IPS-18a (cell line): Measurements from ENCODE around the gene ZNF91.
A peak's percentile ranks its signal among the peaks of the same experiment; 100 is the strongest.
"Not testable (repeated sequence)": the region's sequence is repeated elsewhere in the genome, so short reads cannot be mapped to it uniquely, and the experiment has no call there.

Source experiments
- H3K27ac ChIP-seq: one replicate; pipeline ENCODE4 v1.5.1; 2013; ENCODE audit warnings: low read length
- H3K27me3 ChIP-seq: one replicate; pipeline ENCODE4 v1.6.1; 2013; ENCODE audit warnings: mild to moderate bottlenecking, low read length; ENCODE audit not compliant: control insufficient read depth, insufficient read depth
- H3K36me3 ChIP-seq: one replicate; pipeline ENCODE4 v1.6.1; 2013; ENCODE audit warnings: low read depth, low read length; ENCODE audit not compliant: control insufficient read depth
- H3K4me1 ChIP-seq: one replicate; pipeline ENCODE4 v1.6.1; 2013; ENCODE audit warnings: low read depth, low read length; ENCODE audit not compliant: control insufficient read depth
- H3K4me3 ChIP-seq: one replicate; pipeline ENCODE4 v1.5.1; 2013; ENCODE audit warnings: low read length
- H3K9ac ChIP-seq: one replicate; pipeline ENCODE4 v1.6.1; 2013; ENCODE audit warnings: mild to moderate bottlenecking, low read length, moderate library complexity
- H3K9me3 ChIP-seq: one replicate; pipeline ENCODE4 v1.6.1; 2013; ENCODE audit warnings: low read depth, low read length; ENCODE audit not compliant: control insufficient read depth

Gene ZNF91

DNA sequence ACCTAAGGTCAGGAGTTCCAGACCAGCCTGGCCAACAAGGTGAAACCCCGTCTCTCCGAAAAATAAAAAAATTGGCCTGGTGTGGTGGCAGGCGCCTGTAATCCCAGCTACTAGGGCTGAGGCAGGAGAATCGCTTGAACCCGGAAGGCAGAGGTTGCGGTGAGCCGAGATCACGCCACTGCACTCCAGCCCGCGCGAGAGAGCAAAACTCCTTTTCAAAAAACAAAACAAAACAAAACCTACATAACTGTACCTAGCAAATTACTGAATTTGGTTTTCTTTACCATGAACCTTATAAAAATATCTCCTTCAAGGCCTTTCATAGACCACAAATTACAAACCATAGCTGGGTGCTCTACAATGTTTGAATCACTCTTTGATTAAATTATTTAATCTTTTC is 760 bp downstream of the ZNF91 start:
- peak overlapping the region; percentile 97 for H3K4me3 ChIP-seq

GRCh38 chr19:23393121-23393520 is 2.1 kb downstream of the ZNF91 start:
- Histone ChIP-seq H3K9me3 (no peaks in the 10 kb centered on the region), H3K4me3 (peak overlapping the region; percentile 97), H3K27ac (no peak overlapping the region), H3K27me3 (no peaks in the 10 kb centered on the region), H3K9ac (no peak overlapping the region), H3K36me3 (no peaks in the 10 kb centered on the region), H3K4me1 (peaks cover 8% of the 10 kb centered on the region)

More for the DNA sequence above, 760 bp downstream of the ZNF91 start:
- Histone ChIP-seq H3K27me3 (no peaks in the 10 kb centered on the region), H3K4me1 (peaks cover 8% of the 10 kb centered on the region), H3K9me3 (no peaks in the 10 kb centered on the region), H3K36me3 (peaks cover 10% of the 10 kb centered on the region), H3K9ac (peak overlapping the region; percentile 98), H3K27ac (peak overlapping the region; percentile 97)

GRCh38 chr19:23391236-23391635 is 4.0 kb downstream of the ZNF91 start:
- peaks cover 5% of the 10 kb centered on the region for H3K36me3 ChIP-seq
- H3K9me3 ChIP-seq = no peaks in the 10 kb centered on the region
- H3K27ac ChIP-seq = no peak overlapping the region
- no peak overlapping the region for H3K9ac ChIP-seq
- H3K4me1 ChIP-seq = peaks cover 8% of the 10 kb centered on the region
- no peaks in the 10 kb centered on the region for H3K27me3 ChIP-seq
- H3K4me3 ChIP-seq = no peak overlapping the region

- Histone ChIP-seq H3K4me3 (no peak overlapping the region), H3K9me3 (no peaks in the 10 kb centered on the region), H3K4me1 (no peaks in the 10 kb centered on the region), H3K9ac (no peak overlapping the region), H3K27ac (no peak overlapping the region), H3K27me3 (no peaks in the 10 kb centered on the region), H3K36me3 (peaks cover 9% of the 10 kb centered on the region)
These were observed 9.9 kb downstream of the ZNF91 start for GRCh38 chr19:23385404-23385803.

GRCh38 chr19:23384858-23385257 is 10.4 kb downstream of the ZNF91 start:
- H3K9me3 ChIP-seq = no peaks in the 10 kb centered on the region
- no peaks in the 10 kb centered on the region for H3K4me1 ChIP-seq
- H3K36me3 ChIP-seq = peaks cover 9% of the 10 kb centered on the region
- no peaks in the 10 kb centered on the region for H3K27me3 ChIP-seq
- no peak overlapping the region for H3K9ac ChIP-seq
- H3K27ac ChIP-seq = no peak overlapping the region
- no peak overlapping the region for H3K4me3 ChIP-seq

- H3K4me1 ChIP-seq = no peaks in the 10 kb centered on the region
- no peaks in the 10 kb centered on the region for H3K9me3 ChIP-seq
- H3K4me3 ChIP-seq = no peak overlapping the region
- H3K36me3 ChIP-seq = peaks cover 9% of the 10 kb centered on the region
- no peak overlapping the region for H3K27ac ChIP-seq
- no peaks in the 10 kb centered on the region for H3K27me3 ChIP-seq
- H3K9ac ChIP-seq = no peak overlapping the region
These were observed 11.1 kb downstream of the ZNF91 start for GRCh38 chr19:23384166-23384565.

- no peaks in the 10 kb centered on the region for H3K9me3 ChIP-seq
- H3K9ac ChIP-seq = no peak overlapping the region
- peaks cover 9% of the 10 kb centered on the region for H3K36me3 ChIP-seq
- H3K4me3 ChIP-seq = no peak overlapping the region
- H3K27ac ChIP-seq = no peak overlapping the region
- no peaks in the 10 kb centered on the region for H3K27me3 ChIP-seq
- H3K4me1 ChIP-seq = no peaks in the 10 kb centered on the region
These were observed 12.3 kb downstream of the ZNF91 start for GRCh38 chr19:23382955-23383354.

DNA sequence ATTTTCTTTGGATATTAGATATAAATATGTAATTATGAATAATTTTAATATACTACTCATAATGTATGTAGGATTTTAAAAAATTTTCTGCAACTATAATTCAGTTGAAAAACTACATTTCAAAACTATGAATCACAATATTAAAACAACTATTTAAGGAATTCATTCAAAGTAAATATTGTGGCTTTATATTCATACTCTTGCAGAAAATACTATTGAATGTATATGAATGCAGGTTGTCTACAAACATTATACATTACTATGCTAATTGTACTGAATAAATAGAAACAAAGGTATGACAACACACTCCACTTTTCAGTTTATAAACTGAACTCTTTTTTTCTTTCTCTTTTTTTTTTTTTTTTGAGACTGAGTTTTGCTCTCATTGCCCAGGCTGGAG is 14.2 kb downstream of the ZNF91 start:
- Histone ChIP-seq H3K27ac (no peak overlapping the region), H3K27me3 (no peaks in the 10 kb centered on the region), H3K4me3 (no peak overlapping the region), H3K4me1 (no peaks in the 10 kb centered on the region), H3K36me3 (peaks cover 4% of the 10 kb centered on the region), H3K9ac (no peak overlapping the region), H3K9me3 (peaks cover 7% of the 10 kb centered on the region)

DNA sequence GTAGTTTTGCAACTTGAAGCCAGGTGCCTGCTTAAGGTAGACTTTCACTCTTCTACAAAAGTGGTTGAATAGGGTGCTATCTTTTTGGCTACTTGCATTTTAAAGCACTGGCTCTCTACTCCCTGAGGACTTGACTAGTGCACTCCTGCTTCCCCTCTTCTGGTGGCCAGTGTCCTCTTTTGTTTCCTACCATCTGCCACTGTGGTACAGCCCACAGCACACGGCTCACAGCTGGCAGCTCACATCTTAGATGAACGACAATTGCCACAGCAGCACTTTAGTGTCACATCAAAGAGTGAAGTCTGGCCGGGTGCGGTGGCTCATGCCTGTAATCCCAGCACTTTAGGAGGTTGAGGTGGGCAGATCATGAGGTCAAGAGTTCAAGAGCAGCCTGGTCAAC is 15.6 kb downstream of the ZNF91 start:
- not testable (repeated sequence) for H3K4me3 ChIP-seq, H3K27ac ChIP-seq, H3K4me1 ChIP-seq, H3K9ac ChIP-seq, H3K27me3 ChIP-seq, H3K9me3 ChIP-seq, H3K36me3 ChIP-seq

DNA sequence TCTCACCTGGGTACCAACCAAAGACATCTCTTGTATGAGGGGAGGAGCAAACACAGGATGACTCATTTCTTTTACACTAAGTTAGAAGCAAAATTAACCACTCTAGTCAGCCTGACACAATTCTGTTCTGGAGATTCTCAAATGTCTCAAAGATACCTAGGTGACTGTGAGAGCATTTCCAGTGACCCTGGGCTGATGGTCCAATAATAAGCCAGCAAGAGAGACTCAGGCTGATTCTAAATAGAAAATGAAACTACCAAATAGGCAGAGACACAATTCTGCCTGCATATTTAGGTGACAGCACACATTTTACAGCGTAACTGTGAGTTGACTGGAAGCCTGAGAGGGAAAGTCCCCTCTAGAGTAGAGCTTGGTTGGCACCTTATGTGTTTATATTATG is 16.3 kb downstream of the ZNF91 start:
- Histone ChIP-seq H3K27me3 (no peaks in the 10 kb centered on the region), H3K9ac (no peak overlapping the region), H3K36me3 (peaks cover 4% of the 10 kb centered on the region), H3K9me3 (peaks cover 7% of the 10 kb centered on the region), H3K27ac (no peak overlapping the region), H3K4me1 (no peaks in the 10 kb centered on the region), H3K4me3 (no peak overlapping the region)

GRCh38 chr19:23377276-23377675 is 18.0 kb downstream of the ZNF91 start:
- peaks cover 12% of the 10 kb centered on the region for H3K9me3 ChIP-seq

DNA sequence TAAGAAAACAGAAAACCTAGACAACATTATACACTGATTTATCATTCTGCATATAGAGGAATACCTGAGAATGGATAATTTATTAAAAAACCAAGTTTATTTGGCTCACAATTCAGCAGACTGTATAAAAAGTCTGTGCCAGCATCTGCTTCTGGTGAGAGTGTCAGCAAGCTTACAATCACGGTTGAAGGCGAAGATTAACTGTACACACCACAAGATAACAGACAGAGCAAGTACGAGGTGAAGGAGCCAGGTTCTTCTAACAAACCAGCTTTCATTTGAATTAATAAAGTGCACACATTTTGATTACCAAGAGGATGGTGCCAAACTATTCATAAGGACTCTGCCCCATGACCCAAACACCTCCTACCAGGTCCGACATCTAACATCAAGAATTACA is 28.8 kb downstream of the ZNF91 start:
- Histone ChIP-seq H3K4me1 (no peaks in the 10 kb centered on the region), H3K27me3 (no peaks in the 10 kb centered on the region), H3K36me3 (peaks cover 28% of the 10 kb centered on the region), H3K27ac (no peak overlapping the region), H3K9ac (no peak overlapping the region), H3K4me3 (no peak overlapping the region), H3K9me3 (peaks cover 66% of the 10 kb centered on the region)

More at GRCh38 chr19:23377276-23377675, 18.0 kb downstream of the ZNF91 start:
- no peaks in the 10 kb centered on the region for H3K27me3 ChIP-seq
- no peaks in the 10 kb centered on the region for H3K4me1 ChIP-seq
- no peak overlapping the region for H3K27ac ChIP-seq
- peaks cover 13% of the 10 kb centered on the region for H3K36me3 ChIP-seq
- no peak overlapping the region for H3K4me3 ChIP-seq
- no peak overlapping the region for H3K9ac ChIP-seq
